Kidney epithelial cell (primary cell): ENCODE results near the gene MEGF11. TPM values are rescaled to one million over a fixed set of nuclear protein-coding genes. Genes with fewer than 3 reads are reported as not detected.

Experiments used
- DNase-seq: peaks from one replicate; pipeline ENCODE4 v3.0.0-alpha.2; 2010; ENCODE audit warnings: low read depth
- H3K27me3 ChIP-seq: 2 replicates; pipeline ENCODE4 v1.6.0; 2011; ENCODE audit warnings: low read length; ENCODE audit not compliant: control insufficient read depth, insufficient read depth
- H3K36me3 ChIP-seq: 2 replicates; pipeline ENCODE4 v1.5.1; 2011; ENCODE audit warnings: low read length; ENCODE audit not compliant: control insufficient read depth, insufficient read depth
- H3K4me3 ChIP-seq: 2 replicates; pipeline ENCODE4 v1.5.1; 2011; ENCODE audit warnings: low read depth, mild to moderate bottlenecking, control low read depth, low read length
- total RNA-seq: library from RNA; depleted of rRNA; stranded (reverse); fragments of >200 nt; gene quantifications from 2 replicates; pipeline ENCODE4 v1.2.3, GENCODE V29; 2015
- TF ChIP-seq, protein P1 (sequence below): IDR thresholded peaks from 2 replicates; pipeline ENCODE4 v1.5.1; 2011; ENCODE audit warnings: mild to moderate bottlenecking, moderate library complexity, low read length, control low read depth, inconsistent platforms; ENCODE audit not compliant: insufficient read depth, poor library complexity, severe bottlenecking

The MEGF11 gene
- total RNA-seq, 1 donor from 2014 or later: 0.63 TPM

DNA sequence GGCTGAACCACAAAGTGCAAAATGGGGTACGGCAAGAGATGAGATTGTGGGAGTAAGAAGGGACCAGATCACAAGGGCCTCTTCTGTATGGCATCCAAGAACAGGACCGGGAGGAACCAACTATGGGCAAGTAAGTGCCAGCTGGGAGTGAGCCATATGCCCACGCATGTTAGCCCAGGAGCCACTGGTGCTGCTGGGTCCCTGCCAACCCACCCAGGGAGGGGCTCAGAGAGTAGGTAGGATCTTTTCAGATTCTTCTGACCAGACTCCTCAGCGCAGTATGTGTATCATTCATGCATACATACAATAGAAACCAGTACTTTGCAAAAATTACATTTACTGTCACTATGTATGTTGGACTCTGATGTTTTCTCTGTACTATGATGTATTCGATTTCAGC lies 330.3 kb downstream of the MEGF11 start:
- H3K27me3 ChIP-seq: no peaks in the 10 kb centered on the region
- TF ChIP-seq, protein P1, sequence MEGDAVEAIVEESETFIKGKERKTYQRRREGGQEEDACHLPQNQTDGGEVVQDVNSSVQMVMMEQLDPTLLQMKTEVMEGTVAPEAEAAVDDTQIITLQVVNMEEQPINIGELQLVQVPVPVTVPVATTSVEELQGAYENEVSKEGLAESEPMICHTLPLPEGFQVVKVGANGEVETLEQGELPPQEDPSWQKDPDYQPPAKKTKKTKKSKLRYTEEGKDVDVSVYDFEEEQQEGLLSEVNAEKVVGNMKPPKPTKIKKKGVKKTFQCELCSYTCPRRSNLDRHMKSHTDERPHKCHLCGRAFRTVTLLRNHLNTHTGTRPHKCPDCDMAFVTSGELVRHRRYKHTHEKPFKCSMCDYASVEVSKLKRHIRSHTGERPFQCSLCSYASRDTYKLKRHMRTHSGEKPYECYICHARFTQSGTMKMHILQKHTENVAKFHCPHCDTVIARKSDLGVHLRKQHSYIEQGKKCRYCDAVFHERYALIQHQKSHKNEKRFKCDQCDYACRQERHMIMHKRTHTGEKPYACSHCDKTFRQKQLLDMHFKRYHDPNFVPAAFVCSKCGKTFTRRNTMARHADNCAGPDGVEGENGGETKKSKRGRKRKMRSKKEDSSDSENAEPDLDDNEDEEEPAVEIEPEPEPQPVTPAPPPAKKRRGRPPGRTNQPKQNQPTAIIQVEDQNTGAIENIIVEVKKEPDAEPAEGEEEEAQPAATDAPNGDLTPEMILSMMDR: no peak
- H3K4me3 ChIP-seq: no peak overlapping the region
- no peaks in the 10 kb centered on the region for H3K36me3 ChIP-seq
- DNase-seq: no peak

DNA sequence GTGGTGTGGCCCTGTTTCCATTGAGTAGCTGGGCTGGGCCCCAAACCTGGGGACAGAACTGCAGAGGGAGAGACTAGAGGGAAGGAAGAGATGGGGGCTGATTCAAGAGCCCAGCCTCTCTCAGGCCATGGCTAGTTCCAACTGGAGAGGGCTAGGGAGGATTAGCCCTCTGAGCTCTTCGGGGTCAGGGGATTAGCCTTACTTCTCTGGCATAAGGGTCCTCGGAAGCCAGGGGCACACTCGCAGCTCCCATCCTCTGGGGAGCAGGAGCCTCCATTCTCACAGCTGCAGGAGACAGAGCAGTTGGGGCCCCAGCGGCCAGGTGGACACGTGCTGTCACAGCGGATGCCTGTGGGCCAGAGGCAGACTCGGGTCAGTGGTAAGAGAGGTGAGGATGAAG lies 330.9 kb downstream of the MEGF11 start:
- Histone ChIP-seq H3K36me3 (no peaks in the 10 kb centered on the region), H3K4me3 (no peak overlapping the region), H3K27me3 (no peaks in the 10 kb centered on the region)
- DNase-seq: no peak
- TF ChIP-seq, protein P1: no peak

DNA sequence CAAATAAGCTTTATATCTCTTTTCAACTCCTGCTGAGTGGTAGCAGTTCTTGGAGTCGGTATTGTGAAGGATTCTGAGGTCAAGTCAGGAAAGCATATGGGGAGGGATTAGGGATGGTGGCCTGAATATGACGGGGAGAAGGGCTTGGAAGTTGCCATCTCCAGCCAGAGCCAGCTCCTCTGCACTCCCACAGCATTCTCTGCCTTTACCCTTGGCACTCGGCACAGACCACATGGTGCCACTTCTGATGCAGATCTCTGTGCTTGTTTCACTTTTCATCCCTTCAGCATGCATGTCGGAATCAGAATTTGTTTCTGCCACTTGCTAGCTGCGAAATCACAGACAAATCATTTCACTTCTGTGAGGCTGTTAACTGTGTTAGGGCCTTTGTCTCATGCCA lies 331.8 kb downstream of the MEGF11 start:
- no peaks in the 10 kb centered on the region for H3K27me3 ChIP-seq
- TF ChIP-seq, protein P1: no peak
- no peaks in the 10 kb centered on the region for H3K36me3 ChIP-seq
- no peak for DNase-seq
- H3K4me3 ChIP-seq: no peak overlapping the region

DNA sequence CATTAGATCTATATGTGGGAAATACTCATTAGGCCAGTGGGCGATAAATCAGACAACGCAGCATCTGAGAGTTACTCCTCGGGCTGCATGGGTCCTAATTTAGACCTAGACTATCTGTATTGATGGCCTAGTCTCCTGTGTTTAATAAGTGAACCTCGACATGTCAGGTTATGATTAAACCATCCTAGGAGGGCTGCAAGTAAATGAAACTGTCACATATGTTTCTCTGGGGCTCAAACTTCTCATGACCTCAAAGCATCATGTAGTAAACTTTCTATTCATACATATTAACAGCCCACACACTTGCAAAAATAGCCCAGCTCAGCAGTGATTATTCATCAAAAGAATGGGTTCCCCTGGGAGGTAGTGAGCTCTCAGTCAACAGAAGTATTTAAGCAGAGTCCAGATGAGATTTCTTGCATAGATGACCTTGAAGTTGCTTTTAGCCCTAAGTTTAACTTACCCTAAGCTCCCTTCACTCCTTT lies 332.7 kb downstream of the MEGF11 start:
- Histone ChIP-seq H3K4me3 (no peak overlapping the region), H3K27me3 (no peaks in the 10 kb centered on the region), H3K36me3 (no peaks in the 10 kb centered on the region)
- DNase-seq: no peak
- TF ChIP-seq, protein P1: no peak

DNA sequence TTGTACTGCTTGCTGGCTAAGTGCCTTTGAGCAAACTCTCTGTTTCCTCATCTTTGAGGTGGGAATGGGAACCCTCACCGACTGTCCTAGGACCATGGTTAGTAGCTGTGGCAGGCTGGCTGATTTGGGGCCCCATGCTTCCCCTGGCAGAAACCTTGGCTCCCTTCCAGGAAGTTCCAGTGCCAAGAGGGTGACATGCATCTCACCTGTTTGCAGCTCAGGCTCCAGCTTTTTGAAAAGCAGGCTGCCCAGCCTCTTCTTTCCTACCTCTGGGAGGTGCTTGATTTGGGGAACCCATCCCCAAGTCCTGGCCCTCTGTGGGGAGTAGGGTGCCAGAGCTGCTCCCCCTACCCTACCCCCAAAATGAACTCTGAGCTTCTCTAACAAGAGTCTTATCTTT lies 333.4 kb downstream of the MEGF11 start:
- Histone ChIP-seq H3K4me3 (no peak overlapping the region), H3K36me3 (no peaks in the 10 kb centered on the region), H3K27me3 (no peaks in the 10 kb centered on the region)
- DNase-seq: no peak
- TF ChIP-seq, protein P1: no peak

DNA sequence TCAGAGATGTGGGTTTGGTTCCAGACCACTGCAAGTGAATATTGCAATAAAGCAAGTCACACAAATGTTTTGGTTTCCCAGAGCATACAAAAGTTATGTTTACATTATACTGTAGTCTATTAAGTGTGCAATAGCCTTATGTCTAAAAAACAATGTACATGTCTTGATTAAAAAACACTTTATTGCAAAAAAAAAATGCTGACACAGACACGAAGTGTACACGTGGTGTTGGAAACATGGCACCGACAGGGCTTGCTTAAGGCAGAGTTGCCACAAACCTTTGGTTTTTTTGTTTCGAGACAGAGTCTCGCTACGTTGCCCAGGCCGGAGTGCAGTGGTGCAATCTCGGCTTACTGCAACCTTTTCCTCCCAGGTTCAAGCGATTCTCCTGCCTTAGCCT lies 334.2 kb downstream of the MEGF11 start:
- no peak for DNase-seq
- TF ChIP-seq, protein P1: no peak
- Histone ChIP-seq H3K36me3 (no peaks in the 10 kb centered on the region), H3K4me3 (no peak overlapping the region), H3K27me3 (no peaks in the 10 kb centered on the region)
